GM21360 (cell line): ENCODE measurements around the gene PIWIL4.
"Not testable (repeated sequence)": the region's sequence is repeated elsewhere in the genome, so short reads cannot be mapped to it uniquely, and the experiment has no call there.

Experiments
- ATAC-seq: cut with Tn5 transposase; IDR thresholded peaks from one replicate; pipeline ENCODE4 v1.9.1; 2021; ENCODE audit warnings: mild to moderate bottlenecking, moderate library complexity; ENCODE audit not compliant: unreplicated experiment

PIWIL4 gene

DNA sequence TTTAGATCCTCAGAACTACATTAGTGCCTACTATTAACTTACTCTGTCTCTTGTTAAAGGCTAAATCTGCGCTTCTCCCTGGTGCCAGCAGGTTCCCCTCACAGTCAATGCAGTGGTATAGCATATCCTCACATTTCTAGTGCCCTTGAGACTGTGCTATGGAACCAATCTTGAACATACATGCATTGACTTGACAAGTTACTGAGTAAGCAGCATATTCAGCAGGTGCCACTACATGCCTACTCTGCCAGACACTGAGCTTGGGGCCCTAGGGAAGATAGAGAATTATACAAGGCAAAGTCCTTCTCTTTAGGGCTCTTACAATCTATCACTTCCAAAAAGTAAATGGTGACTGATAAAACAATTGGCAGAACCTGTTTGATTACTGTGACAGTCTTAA, 20.3 kb upstream of the PIWIL4 start:
- no peak for ATAC-seq

DNA sequence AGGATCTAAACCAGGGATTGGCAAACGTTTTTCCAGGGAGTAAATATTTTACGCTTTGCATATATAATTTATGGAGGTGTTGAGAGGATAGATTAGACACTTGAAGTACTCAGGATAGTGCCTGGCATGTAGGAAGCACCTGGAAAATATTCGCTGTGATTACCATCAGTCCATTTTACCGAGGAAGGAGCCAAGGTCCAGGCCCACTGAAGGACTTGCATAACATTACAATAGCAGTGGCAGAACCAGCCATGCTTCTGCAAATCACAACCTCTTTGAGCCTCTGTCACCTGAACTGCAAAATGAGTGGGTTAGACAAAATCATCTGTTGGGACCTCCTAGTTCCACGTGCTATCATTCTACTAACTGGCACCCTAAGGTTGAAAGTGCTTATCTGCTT, 18.0 kb upstream of the PIWIL4 start:
- ATAC-seq = no peak

DNA sequence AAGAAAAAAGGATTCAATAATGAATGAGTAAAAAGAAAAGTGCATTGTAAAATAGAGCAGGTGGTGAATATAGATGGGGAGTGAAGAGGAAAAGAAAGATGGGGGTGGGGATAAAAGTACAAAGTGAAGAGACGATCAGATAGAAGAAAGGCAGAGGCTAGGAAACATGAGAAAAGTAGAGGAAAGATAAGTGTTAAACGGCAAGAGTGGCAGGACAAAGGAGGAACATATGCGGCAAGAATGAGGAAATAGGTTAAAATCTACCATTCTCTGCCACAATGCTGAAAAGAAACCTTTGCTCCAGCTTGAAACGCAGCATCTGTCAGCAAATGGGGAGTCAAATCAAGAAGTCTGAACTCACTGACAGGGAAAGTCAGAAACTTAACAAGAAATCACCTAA, 16.7 kb upstream of the PIWIL4 start:
- ATAC-seq = no peak

DNA sequence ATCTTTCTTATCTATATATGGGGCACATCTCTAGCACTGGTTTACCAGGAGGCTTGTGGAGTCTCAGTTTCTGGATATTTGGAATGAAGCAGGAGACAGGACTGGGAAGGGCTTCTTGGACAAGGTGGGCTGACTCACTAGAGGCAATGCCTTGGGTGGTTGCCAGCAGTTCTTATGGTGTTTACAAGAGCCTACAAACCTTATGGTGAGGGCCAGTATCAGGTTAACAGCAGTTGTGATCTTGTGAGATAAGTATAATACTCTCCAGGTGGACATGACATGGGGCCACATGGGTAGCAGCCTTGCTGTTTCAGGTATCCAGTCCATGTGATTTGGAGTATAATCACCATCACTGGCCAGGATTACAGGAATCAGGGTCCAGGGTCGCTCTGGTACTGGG, 13.2 kb upstream of the PIWIL4 start:
- ATAC-seq = no peak

DNA sequence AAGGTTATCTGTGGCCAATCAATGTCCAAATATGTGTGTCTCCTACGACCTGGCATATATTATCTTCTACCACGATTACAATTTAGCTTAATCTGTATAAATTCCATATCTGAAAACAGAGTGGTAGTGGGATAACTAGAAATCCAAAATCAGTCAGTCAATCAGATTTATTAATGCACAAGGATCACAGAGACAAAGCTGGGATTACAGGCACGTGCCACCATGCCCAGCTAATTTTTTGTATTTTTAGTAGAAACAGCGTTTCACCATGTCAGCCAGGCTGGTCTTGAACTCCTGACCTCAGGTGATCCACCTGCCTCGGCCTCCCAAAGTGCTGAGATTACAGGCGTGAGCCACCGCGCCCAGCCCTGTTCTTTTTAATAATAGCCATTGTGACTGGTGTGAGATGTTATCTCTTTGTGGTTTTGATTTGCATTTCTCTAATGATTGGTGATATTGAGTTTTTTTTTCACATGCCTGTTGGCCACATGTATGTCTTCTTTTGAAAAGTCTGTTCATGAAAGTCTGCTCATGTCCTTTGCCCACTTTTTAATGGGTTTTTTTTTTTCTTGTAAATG, 11.3 kb upstream of the PIWIL4 start:
- not testable (repeated sequence) for ATAC-seq

DNA sequence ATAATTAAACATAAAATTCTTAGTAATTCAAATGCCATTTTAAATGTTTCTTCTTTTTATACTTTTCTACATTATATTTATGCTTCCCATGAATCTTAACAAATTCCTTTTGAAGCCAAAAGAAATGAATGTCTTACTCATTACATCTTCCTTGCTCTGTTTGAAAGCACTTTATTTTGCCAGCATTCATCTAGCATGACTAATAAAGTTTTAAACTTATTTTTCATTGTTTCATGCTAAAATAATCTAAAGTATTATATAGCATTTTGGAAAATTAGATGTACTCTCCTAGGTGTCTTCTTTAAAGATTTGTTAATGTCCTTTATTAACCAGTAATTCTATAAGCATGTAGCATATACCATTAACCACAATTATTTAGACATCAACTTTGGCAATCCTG, 9.7 kb upstream of the PIWIL4 start:
- no peak for ATAC-seq

DNA sequence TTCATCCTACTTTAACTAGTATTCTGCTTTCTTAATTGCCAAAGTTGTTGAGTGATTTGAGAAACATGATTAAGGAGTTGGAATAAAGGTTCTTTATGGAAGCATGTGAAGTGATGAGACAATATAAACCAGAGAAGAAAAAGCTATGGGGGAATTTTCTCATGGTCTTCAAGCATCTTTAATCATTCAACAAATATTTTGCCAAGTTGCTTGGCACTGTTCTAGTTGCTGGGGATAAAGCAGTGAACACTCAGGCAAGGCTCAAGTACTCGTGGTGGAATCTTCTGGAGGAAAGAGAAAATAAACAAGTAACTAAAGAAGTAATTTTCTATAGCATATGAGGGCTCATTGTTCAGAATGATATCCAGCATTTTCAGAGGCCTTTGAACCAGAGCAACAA, 9.2 kb upstream of the PIWIL4 start:
- no peak for ATAC-seq

DNA sequence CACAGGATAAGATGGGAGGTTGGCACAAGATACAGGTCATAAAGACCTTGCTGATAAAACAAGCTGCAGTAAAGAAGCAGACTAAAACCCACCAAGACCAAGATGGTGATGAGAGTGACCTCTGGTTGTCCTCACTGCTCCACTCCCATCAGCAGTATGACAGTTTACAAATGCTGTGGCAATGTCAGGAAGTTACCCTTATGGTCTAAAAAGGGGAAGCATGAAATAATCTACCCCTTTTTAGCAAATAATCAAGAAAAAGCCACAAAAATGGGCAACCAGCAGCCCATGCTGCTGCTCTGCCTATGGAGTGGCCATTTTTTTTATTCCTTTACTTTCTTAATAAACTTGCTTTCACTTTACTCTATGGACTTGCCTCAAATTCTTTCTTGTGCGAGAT, 8.7 kb upstream of the PIWIL4 start:
- no peak for ATAC-seq

DNA sequence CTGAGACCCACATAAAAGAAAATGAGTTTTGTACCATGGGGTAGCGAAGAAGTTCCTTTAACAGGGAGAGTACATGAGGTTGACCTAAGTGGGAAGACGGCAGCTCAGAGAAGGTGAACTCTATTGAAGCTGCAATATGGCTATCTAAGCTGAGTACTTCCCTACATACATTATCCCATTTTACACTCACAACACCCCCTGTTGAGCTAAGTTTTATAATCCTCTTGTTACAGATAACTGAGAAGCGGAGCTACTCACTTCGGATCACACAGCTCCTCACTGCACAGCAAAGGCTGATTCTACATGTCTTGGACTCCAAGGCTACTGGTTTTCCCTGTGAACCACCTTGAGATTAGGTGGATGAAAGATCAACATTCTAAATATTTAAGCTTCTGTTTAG, 8.2 kb upstream of the PIWIL4 start:
- ATAC-seq = no peak

DNA sequence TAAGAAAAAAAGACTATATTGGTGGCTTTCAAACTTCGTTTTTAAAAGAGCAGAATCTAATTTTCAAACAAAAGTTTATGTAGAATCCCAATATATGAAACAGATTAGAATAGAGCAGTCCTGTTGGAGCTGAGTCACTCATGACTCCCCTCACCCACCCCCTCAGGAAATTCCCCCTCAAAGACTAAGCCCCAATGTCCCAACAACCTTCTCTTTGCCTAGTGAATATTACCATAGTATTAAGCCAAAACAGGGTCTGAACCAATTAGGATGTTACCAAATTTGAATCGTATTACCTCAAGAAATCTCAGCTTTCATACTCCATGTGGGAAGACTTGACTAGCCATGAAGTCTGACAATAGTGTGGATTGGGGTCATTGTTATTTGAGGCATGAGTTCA, 7.8 kb upstream of the PIWIL4 start:
- no peak for ATAC-seq

DNA sequence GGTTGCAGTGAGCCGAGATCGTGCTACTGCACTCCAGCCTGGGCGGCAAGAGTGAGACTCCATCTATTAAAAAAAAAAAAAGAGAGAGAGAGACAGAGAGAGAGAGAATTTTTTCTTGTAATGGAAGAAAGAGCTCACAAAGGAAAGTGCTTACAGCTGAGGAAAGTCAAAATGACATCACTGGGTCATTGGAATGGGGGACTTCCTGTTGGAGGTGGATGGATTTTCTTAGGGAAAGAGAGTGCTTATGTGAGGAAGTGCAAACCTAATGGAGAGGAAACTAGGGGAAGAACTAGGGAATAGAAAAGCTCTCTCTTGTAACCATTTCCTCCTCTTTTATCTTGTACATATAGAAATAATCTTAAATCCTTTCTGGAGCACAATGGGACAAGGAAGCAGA, 6.3 kb upstream of the PIWIL4 start:
- no peak for ATAC-seq

DNA sequence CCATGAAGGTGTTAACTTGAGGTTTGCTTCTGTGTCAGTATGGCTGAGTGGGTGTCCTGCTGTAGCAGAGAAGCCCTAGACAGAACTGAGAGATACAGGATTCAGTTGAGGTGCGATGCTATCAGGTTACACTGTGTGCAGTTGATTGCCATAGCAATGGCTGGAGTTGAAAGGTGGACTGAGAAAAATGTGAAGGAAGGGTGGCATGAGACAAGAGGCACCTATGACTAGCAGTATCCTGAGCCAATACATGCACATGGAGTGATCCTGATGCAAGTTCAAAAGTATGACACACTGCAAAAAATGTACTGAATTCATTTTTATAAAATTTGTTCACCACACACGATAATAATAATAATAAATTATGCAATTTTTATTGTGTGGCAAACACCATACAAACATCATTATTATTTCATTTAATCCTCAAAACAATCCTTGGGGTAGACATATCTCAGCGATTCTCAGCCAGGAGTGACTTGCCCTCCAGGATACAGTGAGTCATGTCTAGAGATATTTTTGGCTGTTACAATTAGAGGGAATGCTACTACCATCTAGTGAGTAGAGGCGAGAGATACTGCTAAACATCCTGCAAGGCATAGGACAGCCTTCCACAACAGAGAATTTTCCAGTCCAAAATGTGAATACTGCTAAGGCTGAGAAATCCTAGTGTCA, 3.9 kb upstream of the PIWIL4 start:
- no peak for ATAC-seq

DNA sequence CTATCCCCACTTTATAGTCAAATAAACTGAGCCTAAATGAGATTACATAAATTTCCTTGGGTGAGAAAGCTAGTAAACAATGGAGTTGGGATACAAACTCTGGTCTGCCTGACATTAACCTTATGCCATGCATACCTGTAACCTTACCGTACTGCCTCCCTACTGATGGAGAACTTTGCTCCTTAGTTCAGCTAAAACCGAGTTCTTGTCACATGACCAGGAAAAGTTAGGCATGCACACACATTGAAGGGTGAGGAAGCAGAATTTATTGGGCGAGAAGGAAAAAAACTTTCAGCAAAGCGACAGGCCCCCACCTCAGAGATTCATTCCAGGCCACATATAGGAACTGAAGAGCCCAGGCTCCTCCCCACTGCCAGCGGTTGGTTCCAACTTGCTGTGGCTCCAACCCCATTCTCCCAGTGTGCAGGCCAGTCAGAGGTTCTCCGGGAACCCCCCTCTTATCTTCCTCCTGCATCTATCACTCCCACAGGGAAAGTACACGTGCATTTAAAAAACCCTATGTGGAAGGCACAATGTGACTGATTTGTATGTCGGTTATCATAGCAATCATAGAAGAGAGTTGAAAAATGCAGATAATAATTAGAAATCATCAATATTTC, 3.2 kb upstream of the PIWIL4 start:
- no peak for ATAC-seq

DNA sequence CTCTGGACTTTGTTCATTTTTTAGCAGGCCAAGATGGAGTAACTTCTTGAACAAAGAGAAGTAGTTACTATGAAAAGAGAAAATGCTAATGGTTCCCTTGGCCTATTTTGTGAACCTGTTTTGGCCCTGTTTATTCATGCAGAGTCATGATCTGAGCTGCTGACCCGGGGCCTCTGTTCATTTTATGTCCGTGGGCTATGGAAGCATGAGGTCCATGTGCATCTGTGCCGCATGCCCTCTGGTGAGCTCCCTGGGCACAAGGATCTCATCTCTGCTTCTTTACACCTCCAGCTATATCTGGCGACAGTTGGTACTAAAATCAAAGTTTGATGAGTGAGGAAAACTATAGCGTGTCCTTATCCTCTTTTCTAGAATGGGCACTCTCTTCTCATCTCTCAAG, 1.0 kb downstream of the PIWIL4 start:
- ATAC-seq = no peak

DNA sequence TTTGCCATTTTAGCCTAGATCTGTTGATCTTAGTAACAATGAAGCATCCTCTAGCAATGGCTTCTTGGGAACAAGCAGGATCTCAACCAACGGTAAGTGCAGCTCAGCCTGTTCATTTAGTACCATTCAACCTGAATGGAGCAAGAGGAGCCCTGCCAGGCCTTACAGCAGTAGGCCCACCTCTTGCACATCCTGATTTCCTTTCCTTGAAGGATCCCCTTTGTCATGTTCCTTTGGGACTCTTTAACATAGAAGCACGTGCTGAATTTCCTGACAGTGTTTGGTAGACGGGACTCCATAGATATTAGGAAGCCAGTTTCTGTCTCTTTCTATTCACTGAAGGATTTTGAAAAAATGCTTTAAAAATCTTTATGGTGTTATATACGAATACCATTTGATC, 1.5 kb downstream of the PIWIL4 start:
- no peak for ATAC-seq

DNA sequence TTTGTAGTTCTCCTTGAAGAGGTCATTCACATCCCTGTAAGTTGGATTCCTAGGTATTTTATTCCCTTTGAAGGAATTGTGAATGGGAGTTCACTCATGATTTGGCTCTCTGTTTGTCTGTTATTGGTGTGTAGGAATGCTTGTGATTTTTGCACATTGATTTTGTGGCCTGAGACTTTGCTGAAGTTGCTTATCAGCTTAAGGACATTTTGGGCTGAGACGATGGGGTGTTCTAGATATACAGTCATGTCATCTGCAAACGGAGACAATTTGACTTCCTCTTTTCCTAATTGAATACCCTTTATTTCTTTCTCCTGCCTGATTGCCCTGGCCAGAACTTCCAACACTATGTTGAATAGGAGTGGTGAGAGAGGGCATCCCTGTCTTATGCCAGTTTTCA, 5.8 kb downstream of the PIWIL4 start:
- not testable (repeated sequence) for ATAC-seq

DNA sequence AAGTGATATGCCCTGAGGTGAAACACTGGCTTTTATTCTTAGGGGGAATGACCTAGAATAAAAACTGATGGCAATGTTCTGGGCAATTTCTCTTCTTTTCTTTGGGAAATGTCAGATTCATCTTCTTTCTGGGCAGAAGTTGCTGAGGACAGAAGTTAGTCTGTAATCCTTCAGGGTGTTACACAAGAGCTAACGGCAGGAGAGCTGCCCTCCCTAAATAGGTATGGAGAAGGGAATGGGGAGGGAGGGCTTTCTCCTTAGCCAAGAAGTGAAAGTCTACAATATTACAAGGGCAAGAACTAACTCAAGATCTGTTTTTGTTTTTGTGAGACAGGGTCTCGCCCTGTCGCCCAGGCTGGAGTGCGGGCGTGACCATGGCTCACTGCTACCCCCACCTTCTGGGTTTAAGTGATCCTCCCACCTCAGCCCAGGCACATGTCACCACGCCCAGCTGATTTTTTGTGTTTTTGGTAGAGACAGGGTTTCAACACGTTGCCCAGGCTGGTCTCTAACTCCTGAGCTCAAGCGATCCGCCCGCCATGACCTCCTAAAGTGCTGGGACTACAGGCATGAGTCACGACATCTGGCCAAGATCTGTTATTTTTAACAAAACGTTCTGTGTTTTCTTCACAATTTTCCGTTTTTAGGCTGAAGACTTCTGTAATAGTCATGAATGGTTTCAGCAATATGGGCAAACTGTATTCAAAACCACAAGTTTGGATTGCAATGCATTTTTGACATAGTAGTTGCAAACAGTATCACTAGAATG, 7.2 kb downstream of the PIWIL4 start:
- no peak for ATAC-seq

DNA sequence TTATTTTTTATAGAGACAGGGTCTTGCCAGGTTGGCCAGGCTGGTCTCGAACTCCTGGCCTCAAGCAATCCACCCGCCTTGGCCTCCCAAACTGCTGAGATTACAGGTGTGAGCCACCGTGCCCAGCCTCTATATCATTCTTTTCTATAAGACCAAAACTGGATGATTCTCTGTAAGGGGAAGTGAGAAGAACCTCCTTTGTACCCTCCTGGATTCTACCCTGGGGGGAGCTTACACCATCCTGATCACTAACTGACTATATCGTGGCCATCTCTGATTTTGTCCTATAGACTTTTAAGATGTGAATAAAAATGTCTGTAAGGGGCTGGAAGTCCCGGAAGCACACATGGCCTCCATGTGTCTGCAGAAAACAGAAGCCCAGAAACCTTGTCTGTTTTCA, 9.1 kb downstream of the PIWIL4 start:
- no peak for ATAC-seq

DNA sequence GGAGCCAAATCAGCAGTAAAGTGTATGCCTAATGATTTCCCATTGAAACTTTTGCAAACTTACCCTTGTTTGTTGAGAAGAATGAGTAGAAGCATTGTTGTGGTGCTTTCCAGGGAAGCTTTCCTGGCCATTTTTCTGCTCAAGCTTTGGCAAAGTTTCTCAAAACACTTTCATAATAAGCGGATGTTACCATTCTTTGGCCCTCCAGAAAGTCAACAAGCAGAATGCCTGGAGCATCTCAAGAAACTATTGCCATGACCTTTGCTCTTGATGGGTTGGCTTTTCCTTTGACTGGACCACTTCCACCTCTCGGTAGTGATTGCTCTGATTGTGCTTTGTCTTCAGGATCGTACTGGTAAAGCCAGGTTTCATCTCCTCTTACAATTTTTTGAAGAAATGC, 10.7 kb downstream of the PIWIL4 start:
- ATAC-seq = no peak

DNA sequence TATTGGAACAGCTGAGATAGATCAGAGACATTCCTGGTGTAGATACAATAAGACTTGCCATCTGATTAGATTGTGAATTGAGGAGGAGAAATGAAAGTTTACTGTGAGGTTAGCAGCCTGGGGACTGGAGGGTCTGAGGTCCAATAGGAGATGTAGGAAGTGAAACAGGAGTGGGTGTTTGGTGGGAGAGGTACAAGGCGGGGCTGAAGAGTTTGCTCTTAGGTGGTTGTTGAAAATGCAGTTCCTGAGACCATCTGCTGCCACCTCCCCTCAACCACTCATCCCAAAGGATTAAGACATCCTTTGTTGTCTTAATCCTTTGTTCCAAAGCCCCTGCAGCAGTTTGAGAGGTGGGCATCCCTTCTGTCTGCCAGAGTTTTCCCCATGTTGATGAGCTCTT, 14.8 kb downstream of the PIWIL4 start:
- ATAC-seq = peak; percentile 79

DNA sequence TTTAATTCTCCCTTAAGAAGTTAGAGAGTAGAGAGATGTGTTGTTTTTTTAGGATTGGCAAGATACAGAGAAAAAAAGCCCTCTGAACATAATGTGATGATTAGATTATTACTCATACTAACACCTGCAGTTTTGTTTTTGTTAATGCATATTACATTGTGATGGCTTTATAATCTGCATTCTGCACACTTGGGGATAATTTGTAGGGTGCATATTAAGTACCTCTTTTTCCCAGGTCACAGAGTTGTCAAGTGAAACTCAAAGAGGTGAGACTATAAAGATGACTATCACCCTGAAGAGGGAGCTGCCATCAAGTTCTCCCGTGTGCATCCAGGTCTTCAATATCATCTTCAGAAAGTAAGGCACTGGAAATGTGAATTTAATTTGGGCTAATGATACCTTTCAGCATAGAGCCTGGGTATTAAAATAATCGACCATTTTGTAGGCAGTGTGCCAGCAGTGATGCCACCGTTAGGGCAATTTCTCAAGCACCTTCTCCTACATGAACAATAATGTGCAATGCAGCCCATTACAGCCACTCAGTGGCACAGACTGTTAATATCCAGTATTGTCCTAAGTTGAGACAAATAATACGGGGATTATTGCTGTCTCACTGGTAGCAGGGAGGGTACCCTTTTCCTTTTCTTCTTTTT, 16.2 kb downstream of the PIWIL4 start:
- no peak for ATAC-seq
